Right ventricle myocardium superior (tissue), 1 donor: Measurements from ENCODE around the gene GRIK2. TPM values are rescaled to one million over a fixed set of nuclear protein-coding genes. Genes with fewer than 3 reads are reported as not detected.

Experiments
- ATAC-seq: fragments of 200-7000 bp; cut with Tn5 transposase; one replicate; pipeline ENCODE4 v1.9.1; 2020; ENCODE audit warnings: mild to moderate bottlenecking; ENCODE audit not compliant: poor library complexity
- DNase-seq: peaks from one replicate; pipeline ENCODE4 v3.0.0-alpha.2; 2020
- intact Hi-C: fragments of 100-400 bp; cut with DNase I; formaldehyde crosslinking; loops from one replicate; pipeline ENCODE4 v1.11.2; 2022
- total RNA-seq: library from RNA; stranded (reverse); fragmentation: NEBNext Ultra II Directional; extraction: Animal tissue kit (Norgen Biotek cat#: 25700); gene quantifications from one replicate; pipeline ENCODE4 v1.2.1, GENCODE V29; 2021
- donor health status: DM: no; HTN: yes; CAD: no; lungs with severe emphysema.

GRIK2 gene
- total RNA-seq, 1 donor from 2014 or later, result 5.5 TPM

GRCh38 chr6:102118034-102118433, 724.5 kb downstream of the GRIK2 start:
- no peak for ATAC-seq
- intact Hi-C loops, result no loop called here
- no peak for DNase-seq
